ENCODE results near the gene SEC62. TPM values are rescaled to one million over a fixed set of nuclear protein-coding genes. Genes with fewer than 3 reads are reported as not detected.

The SEC62 gene
- total RNA-seq = 21.6 and 24.6 TPM in 2 replicates

DNA sequence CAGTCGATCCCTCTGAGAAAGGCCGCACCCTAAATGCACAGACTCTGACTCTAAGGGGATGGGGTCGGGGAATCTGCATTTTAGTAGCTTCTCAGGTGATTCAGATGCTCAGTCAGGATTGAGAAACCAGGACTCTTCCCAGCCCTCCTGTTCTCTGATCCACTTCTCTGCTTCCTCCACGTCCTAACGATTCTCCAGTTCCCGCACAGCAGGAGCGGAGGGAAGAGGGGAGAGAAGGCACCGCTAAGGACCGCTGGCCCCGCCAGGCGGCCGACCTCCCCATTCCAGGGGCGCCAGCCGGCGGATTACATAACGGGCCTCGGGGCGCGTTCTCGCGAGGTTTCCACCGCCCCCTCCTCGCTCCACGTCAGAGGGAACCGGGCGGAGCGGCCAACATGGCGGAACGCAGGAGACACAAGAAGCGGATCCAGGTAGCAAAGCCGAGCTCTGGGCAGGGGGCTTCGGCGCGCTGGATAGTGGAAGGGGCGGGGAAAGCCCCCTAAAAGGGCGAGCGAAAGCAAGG lies at the start of gene SEC62:
Gene SEC62, plus strand, starts transcription at position 380 of the 523 bp plus-strand sequence. Its CDS starts 16 bp downstream, at position 396.

DNA sequence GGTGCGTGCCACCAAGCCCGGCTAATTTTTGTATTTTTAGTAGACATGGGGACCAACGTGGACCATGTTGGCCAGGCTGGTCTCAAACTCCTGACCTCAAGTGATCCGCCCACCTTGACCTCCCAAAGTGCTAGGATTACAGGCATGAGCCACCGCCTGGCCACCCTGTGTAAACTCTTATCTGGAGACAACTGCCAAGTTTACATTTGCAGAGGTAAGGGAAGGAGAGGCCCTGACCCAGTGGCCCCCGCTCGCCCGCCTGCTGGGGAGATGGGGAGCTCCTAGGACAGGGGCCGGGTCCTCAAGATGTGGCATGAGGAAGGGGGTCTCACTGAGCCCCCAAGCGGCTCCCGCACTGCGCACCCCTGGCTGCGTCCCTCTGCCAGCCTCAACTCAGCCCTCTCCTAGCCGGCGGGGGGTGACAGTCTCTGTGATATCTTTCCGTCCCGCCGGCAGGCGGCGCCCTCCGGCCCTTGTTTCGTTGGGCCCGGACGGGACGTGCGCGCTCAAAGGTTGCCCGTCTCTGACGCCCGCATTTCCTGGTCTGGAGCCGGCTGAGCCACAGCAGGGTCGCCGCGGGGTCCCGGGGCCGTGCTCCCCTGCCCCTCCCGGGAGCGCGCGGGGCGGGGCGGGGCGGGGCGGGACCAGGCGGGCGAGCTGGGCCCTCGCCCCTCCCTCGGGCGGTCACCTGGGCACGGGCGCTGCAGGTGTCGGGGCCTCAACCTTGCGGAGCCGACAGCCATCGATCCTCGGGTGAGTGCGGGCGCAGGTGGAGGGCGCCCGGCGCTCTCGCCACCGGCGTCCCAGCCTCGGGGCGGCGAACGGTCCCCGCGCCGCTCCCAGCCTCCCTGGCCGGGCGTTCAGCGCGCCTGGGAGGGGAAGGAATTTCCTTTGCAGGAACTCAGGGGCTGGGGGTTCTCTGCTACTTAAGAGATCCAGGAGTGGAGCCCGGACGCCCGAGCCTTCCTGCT lies 71.1 kb downstream of the SEC62 start, which contains the start of gene GPR160:
Gene GPR160, plus strand, starts transcription at position 533 of the 971 bp plus-strand sequence. CDS start 45,978 bp downstream, outside the sequence.

Other genes with a start within 250 kb of the SEC62 start
- gene TERC, start 201.7 kb upstream of the SEC62 start, total RNA-seq = 266 and 343 TPM in 2 replicates
- 1.7 and 3.4 TPM in 2 replicates for gene ACTRT3, start 197.2 kb upstream of the SEC62 start, total RNA-seq
- gene MYNN, start 193.4 kb upstream of the SEC62 start, total RNA-seq = 9.2 and 17.5 TPM in 2 replicates
- not detected in 2 replicates for gene LRRIQ4, start 153.9 kb upstream of the SEC62 start, total RNA-seq
- 5.3 and 9.5 TPM in 2 replicates for gene LRRC34, start 153.9 kb upstream of the SEC62 start, total RNA-seq
- gene LRRC31, start 96.9 kb upstream of the SEC62 start, total RNA-seq = not detected in 2 replicates
- gene SAMD7, start 55.2 kb upstream of the SEC62 start, total RNA-seq = not detected in 2 replicates
- gene GPR160, start 71.2 kb downstream of the SEC62 start, total RNA-seq = 0.71 TPM in 1 of 2 replicates, not detected in the other
- 10.3 and 11.2 TPM in 2 replicates for gene PHC3, start 214.9 kb downstream of the SEC62 start, total RNA-seq